ENCODE results near the gene VPS39. TPM values are rescaled to one million over a fixed set of nuclear protein-coding genes. Genes with fewer than 3 reads are reported as not detected.

Gene VPS39
- polyA plus RNA-seq, 1 of the 3 experiments (the other 2 are of a cell fraction), result 61.1 TPM

- H3K27me3 ChIP-seq (ENCODE audit: insufficient read depth), result peaks cover 15% of the 10 kb centered on the region
- no peak overlapping the region for H3K9ac ChIP-seq
- TF ChIP-seq RAD21 (IDR thresholded peaks at IDR 0.05; ENCODE audit: low read length), result no peak
- TF ChIP-seq JUND (IDR thresholded peaks at IDR 0.05), result no peak
- no peak for TF ChIP-seq MEF2A (IDR thresholded peaks at IDR 0.05; ENCODE audit: borderline replicate concordance, low read depth)
- no peak for TF ChIP-seq CTCF (IDR thresholded peaks at IDR 0.05)
- TF ChIP-seq EZH2phosphoT487 (IDR thresholded peaks at IDR 0.05; ENCODE audit: borderline replicate concordance, low read depth), result no peak
- no peak for TF ChIP-seq SMC3 (IDR thresholded peaks at IDR 0.05; ENCODE audit: low read depth, low read length)
- no peak for TF ChIP-seq POLR2AphosphoS5 (IDR thresholded peaks at IDR 0.05; ENCODE audit: low read depth, low read length)
- no peak overlapping the region for H3K4me3 ChIP-seq (ENCODE audit: low read depth in 2 of 2, low read length in 1 of 2)
- H3F3A ChIP-seq (replicated peaks; ENCODE audit: insufficient read depth), result no peaks in the 10 kb centered on the region
- no peaks in the 10 kb centered on the region for H4K20me1 ChIP-seq (ENCODE audit: insufficient read depth)
- H3K79me2 ChIP-seq (ENCODE audit: insufficient read depth), result no peaks in the 10 kb centered on the region
- H3K36me3 ChIP-seq (replicated peaks in 1 of 2; ENCODE audit: control insufficient read depth in 1 of 2, insufficient read depth in 2 of 2, low read length in 1 of 2), result no peaks in the 10 kb centered on the region
- 76% methylated on average over 9 of the region's 9 CpGs for WGBS (ENCODE audit: low lambda C conversion rate)
- H3K4me1 ChIP-seq (ENCODE audit: control insufficient read depth in 1 of 2, insufficient read depth in 2 of 2, low read depth in 1 of 2, low read length in 1 of 2), result peaks cover 0 to 3% of the 10 kb centered on the region in 2 experiments; a peak in 1 of 4 replicates
- no peak overlapping the region for H3K4me2 ChIP-seq
- H2AFZ ChIP-seq (ENCODE audit: low read depth), result no peak overlapping the region
- H3K27ac ChIP-seq (ENCODE audit: low read depth in 2 of 2, low read length in 1 of 2), result no peak overlapping the region
- no peak for DNase-seq
- ChIA-PET CTCF (interaction anchor here (1.1 to 2.5 kb wide), 3 partner anchors 48 to 75 kb away, joined by 4 to 7 read pairs (median 6); no protein-coding TSS in a partner anchor), POLR2A (no interaction called here)
- no peaks in the 10 kb centered on the region for H3K9me2 ChIP-seq
- H3K9me3 ChIP-seq, result no peaks in the 10 kb centered on the region
Measured at GRCh38 chr15:42131826-42132806, 76.0 kb downstream of the VPS39 start.

GRCh38 chr15:42131006-42131405 lies 77.1 kb downstream of the VPS39 start:
- Histone ChIP-seq H3K27ac (ENCODE audit: low read depth in 2 of 2, low read length in 1 of 2) (no peak overlapping the region), H3K9me3 (no peaks in the 10 kb centered on the region), H3K27me3 (ENCODE audit: insufficient read depth) (peaks cover 17% of the 10 kb centered on the region), H3K4me1 (ENCODE audit: control insufficient read depth in 1 of 2, insufficient read depth in 2 of 2, low read depth in 1 of 2, low read length in 1 of 2) (peaks cover 0 to 3% of the 10 kb centered on the region in 2 experiments; a peak in 1 of 4 replicates), H3K4me2 (no peak overlapping the region), H3K4me3 (ENCODE audit: low read depth in 2 of 2, low read length in 1 of 2) (no peak overlapping the region), H4K20me1 (ENCODE audit: insufficient read depth) (no peaks in the 10 kb centered on the region), H3F3A (replicated peaks; ENCODE audit: insufficient read depth) (no peaks in the 10 kb centered on the region), H3K9me2 (no peaks in the 10 kb centered on the region), H3K36me3 (replicated peaks in 1 of 2; ENCODE audit: control insufficient read depth in 1 of 2, insufficient read depth in 2 of 2, low read length in 1 of 2) (no peaks in the 10 kb centered on the region), H2AFZ (ENCODE audit: low read depth) (no peak overlapping the region), H3K9ac (no peak overlapping the region), H3K79me2 (ENCODE audit: insufficient read depth) (no peaks in the 10 kb centered on the region)
- WGBS (ENCODE audit: low lambda C conversion rate), result 88% methylated on average over 1 of the region's 1 CpG
- no peak for TF ChIP-seq SMC3 (IDR thresholded peaks at IDR 0.05; ENCODE audit: low read depth, low read length)
- no peak for TF ChIP-seq REST (IDR thresholded peaks at IDR 0.05; ENCODE audit: low read depth, low read length)
- no peak for TF ChIP-seq USF2 (IDR thresholded peaks at IDR 0.05; ENCODE audit: borderline replicate concordance, low read depth, low read length)
- no peak for TF ChIP-seq RFX5 (IDR thresholded peaks at IDR 0.05; ENCODE audit: low read length)
- no peak for TF ChIP-seq GATA2 (CRISPR knock-in tag; IDR thresholded peaks at IDR 0.05)
- CTCF ChIA-PET, result interaction anchor here (0.8 to 2.5 kb wide), 5 partner anchors 47 to 141 kb away, joined by 3 to 9 read pairs (median 5); no protein-coding TSS in a partner anchor
- POLR2A ChIA-PET, result no interaction called here
- DNase-seq, result no peak
